Lower lobe of right lung (tissue), 2 donors: ENCODE measurements around the gene GJB4. TPM values are rescaled to one million over a fixed set of nuclear protein-coding genes. Genes with fewer than 3 reads are reported as not detected.
"Not testable (repeated sequence)": the region's sequence is repeated elsewhere in the genome, so short reads cannot be mapped to it uniquely, and the experiment has no call there.

Experiments
- ATAC-seq, 2 donors: fragments of 200-7000 bp; cut with Tn5 transposase; one replicate each; pipeline ENCODE4 v1.9.1; 2020 to 2022; ENCODE audit warnings: mild to moderate bottlenecking in 2 of 2, moderate library complexity in 2 of 2
- DNase-seq: peaks from one replicate; pipeline ENCODE4 v3.0.0-alpha.2; 2020
- H3K27ac ChIP-seq: fragments of 200-600 bp; one replicate; pipeline ENCODE4 v1.8.0; 2022
- H3K27me3 ChIP-seq: fragments of 200-600 bp; one replicate; pipeline ENCODE4 v1.8.0; 2022; ENCODE audit warnings: low read depth
- H3K36me3 ChIP-seq: fragments of 200-600 bp; one replicate; pipeline ENCODE4 v1.8.0; 2022; ENCODE audit warnings: mild to moderate bottlenecking
- H3K4me1 ChIP-seq: fragments of 200-600 bp; one replicate; pipeline ENCODE4 v1.8.0; 2022
- H3K4me3 ChIP-seq: fragments of 200-600 bp; one replicate; pipeline ENCODE4 v1.8.0; 2022; ENCODE audit warnings: mild to moderate bottlenecking
- H3K9me3 ChIP-seq: fragments of 200-600 bp; one replicate; pipeline ENCODE4 v1.8.0; 2022
- CTCF ChIP-seq: fragments of 200-600 bp; IDR thresholded peaks from one replicate; pipeline ENCODE4 v1.8.0; 2022; ENCODE audit warnings: antibody characterized with exemption, mild to moderate bottlenecking
- intact Hi-C: fragments of 100-400 bp; cut with DNase I; formaldehyde crosslinking; loops from one replicate; pipeline ENCODE4 v1.11.0; 2022
- total RNA-seq: library from RNA; stranded (reverse); fragmentation: NEBNext Ultra II Directional; extraction: Animal tissue kit (Norgen Biotek cat#: 25700); gene quantifications from one replicate; pipeline ENCODE4 v1.2.1, GENCODE V29; 2021
- donor health status: DM: no; HTN: yes; CAD: no; lungs with severe emphysema.

Gene GJB4
- total RNA-seq, 1 donor from 2014 or later: 0.12 TPM

GRCh38 chr1:34771573-34772371 is 12.2 kb downstream of the GJB4 start:
- no peak overlapping the region for H3K4me3 ChIP-seq
- no peaks in the 10 kb centered on the region for H3K9me3 ChIP-seq
- H3K36me3 ChIP-seq: no peaks in the 10 kb centered on the region
- ATAC-seq (no peak), DNase-seq (no peak)
- intact Hi-C loops: no loop called here
- no peak overlapping the region for H3K27ac ChIP-seq
- TF ChIP-seq CTCF: no peak
- H3K27me3 ChIP-seq: peaks cover 1% of the 10 kb centered on the region
- no peaks in the 10 kb centered on the region for H3K4me1 ChIP-seq

- H3K4me1 ChIP-seq, ATAC-seq, H3K27ac ChIP-seq, H3K9me3 ChIP-seq, H3K36me3 ChIP-seq, H3K27me3 ChIP-seq, H3K4me3 ChIP-seq, intact Hi-C loops, DNase-seq: not testable (repeated sequence)
Observed at GRCh38 chr1:34773114-34773513, 13.6 kb downstream of the GJB4 start.

- DNase-seq: no peak
- Histone ChIP-seq H3K4me1 (no peaks in the 10 kb centered on the region), H3K36me3 (no peaks in the 10 kb centered on the region), H3K27me3 (peaks cover 4% of the 10 kb centered on the region), H3K27ac (no peak overlapping the region), H3K9me3 (no peaks in the 10 kb centered on the region), H3K4me3 (no peak overlapping the region)
- TF ChIP-seq CTCF: no peak
- no peak for ATAC-seq
- intact Hi-C loops: no loop called here
Observed at GRCh38 chr1:34774957-34775356, 15.4 kb downstream of the GJB4 start.

GRCh38 chr1:34776911-34777310 is 17.4 kb downstream of the GJB4 start:
- TF ChIP-seq CTCF: no peak
- intact Hi-C loops: no loop called here
- peaks cover 12% of the 10 kb centered on the region for H3K4me1 ChIP-seq
- DNase-seq (no peak), ATAC-seq (no peak)
- peaks cover 20% of the 10 kb centered on the region for H3K27me3 ChIP-seq
- no peaks in the 10 kb centered on the region for H3K36me3 ChIP-seq
- H3K4me3 ChIP-seq: no peak overlapping the region
- no peaks in the 10 kb centered on the region for H3K9me3 ChIP-seq
- no peak overlapping the region for H3K27ac ChIP-seq

- H3K4me3 ChIP-seq: no peak overlapping the region
- H3K27ac ChIP-seq: no peak overlapping the region
- peaks cover 17% of the 10 kb centered on the region for H3K4me1 ChIP-seq
- H3K36me3 ChIP-seq: no peaks in the 10 kb centered on the region
- no peak for ATAC-seq
- no peak for TF ChIP-seq CTCF
- intact Hi-C loops: no loop called here
- no peaks in the 10 kb centered on the region for H3K9me3 ChIP-seq
- no peak for DNase-seq
- H3K27me3 ChIP-seq: peaks cover 28% of the 10 kb centered on the region
Observed at GRCh38 chr1:34777519-34778321, 18.2 kb downstream of the GJB4 start.

DNA sequence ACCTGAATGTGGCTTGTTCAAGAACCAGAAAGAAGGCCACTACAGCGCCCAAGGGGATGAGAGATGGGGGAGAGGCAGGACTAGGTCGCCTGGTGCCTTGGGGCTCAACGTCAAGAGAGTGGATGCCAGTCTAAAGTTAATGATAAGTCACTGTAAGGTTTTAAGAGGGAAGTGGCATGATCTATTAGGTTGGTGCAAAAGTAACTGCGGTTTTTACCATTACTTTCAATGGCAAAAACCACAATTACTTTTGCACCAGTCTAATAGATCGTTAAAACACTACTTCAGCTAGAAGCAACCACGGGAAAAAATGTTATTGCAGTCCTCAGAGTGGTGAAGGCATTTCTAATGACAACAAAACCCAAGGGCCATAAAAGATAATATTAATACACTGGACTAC is 18.8 kb downstream of the GJB4 start:
- TF ChIP-seq CTCF: no peak
- H3K36me3 ChIP-seq: no peaks in the 10 kb centered on the region
- H3K9me3 ChIP-seq: no peaks in the 10 kb centered on the region
- intact Hi-C loops: no loop called here
- H3K4me3 ChIP-seq: no peak overlapping the region
- ATAC-seq: no peak
- DNase-seq: no peak
- peaks cover 35% of the 10 kb centered on the region for H3K27me3 ChIP-seq
- no peak overlapping the region for H3K27ac ChIP-seq
- H3K4me1 ChIP-seq: peaks cover 17% of the 10 kb centered on the region
